HepG2 (cell line): ENCODE data around the gene GNG4. TPM values are rescaled to one million over a fixed set of nuclear protein-coding genes. Genes with fewer than 3 reads are reported as not detected.

Experiments used
- ARNT ChIP-seq: fragments of 450-650 bp; IDR thresholded peaks from 2 replicates; pipeline ENCODE4 v1.6.1; 2017
- BRF2 ChIP-seq: sonication (generic); formaldehyde crosslinking; IDR thresholded peaks from 2 replicates; pipeline ENCODE4 v1.8.1; 2022; ENCODE audit warnings: mild to moderate bottlenecking, missing genetic modification reagents
- GZF1 ChIP-seq: sonication (generic); formaldehyde crosslinking; IDR thresholded peaks from 2 replicates; pipeline ENCODE4 v1.5.1; 2020; ENCODE audit warnings: mild to moderate bottlenecking, missing genetic modification reagents
- HMGA1 ChIP-seq: sonication (generic); formaldehyde crosslinking; conservative IDR thresholded peaks from 2 replicates; pipeline ENCODE4 v1.4.0; 2020; ENCODE audit warnings: missing genetic modification reagents
- KDM5B ChIP-seq: sonication (generic); formaldehyde crosslinking; IDR thresholded peaks from 2 replicates; pipeline ENCODE4 v1.4.0; 2020; ENCODE audit warnings: missing genetic modification reagents, mild to moderate bottlenecking, borderline replicate concordance
- RERE ChIP-seq: IDR thresholded peaks from 2 replicates; pipeline ENCODE4 v1.6.1; 2016; ENCODE audit warnings: low read depth, missing genetic modification reagents, missing compliant biosample characterization
- RFX5 ChIP-seq: IDR thresholded peaks from 2 replicates; pipeline ENCODE4 v1.6.1; 2011; ENCODE audit warnings: low read depth, low read length, improper control_type of control experiment
- STAG1 ChIP-seq: sonication (generic); formaldehyde crosslinking; IDR thresholded peaks from 2 replicates; pipeline ENCODE4 v1.4.0; 2020; ENCODE audit warnings: missing genetic modification reagents
- UBTF ChIP-seq: sonication (generic); formaldehyde crosslinking; IDR thresholded peaks from 2 replicates; pipeline ENCODE4 v1.4.0; 2020; ENCODE audit warnings: mild to moderate bottlenecking, missing genetic modification reagents
- ZNF121 ChIP-seq: sonication (generic); formaldehyde crosslinking; IDR thresholded peaks from 2 replicates; pipeline ENCODE4 v1.5.0; 2020; ENCODE audit warnings: mild to moderate bottlenecking, missing genetic modification reagents
- ZNF329 ChIP-seq: sonication (generic); formaldehyde crosslinking; IDR thresholded peaks from 2 replicates; pipeline ENCODE4 v1.9.0; 2021; ENCODE audit warnings: low read depth, mild to moderate bottlenecking, missing genetic modification reagents
- ZNF547 ChIP-seq: sonication (generic); formaldehyde crosslinking; IDR thresholded peaks from 2 replicates; pipeline ENCODE4 v1.5.1; 2020; ENCODE audit warnings: mild to moderate bottlenecking, missing genetic modification reagents
- polyA plus RNA-seq, 8 experiments: library from polyadenylated mRNA; depleted of rRNA in 3 of 8; stranded (reverse) in 7 of 8; unstranded in 1 of 8; fragments of >200 nt; fragmentation: Illumina TruSeq in 4 of 8; extraction: Trizol in 4 of 8; gene quantifications; 2 replicates each; pipeline versions ENCODE4 v1.2.1 to v1.2.3, GENCODE V29; 2011 to 2016; ENCODE audit warnings: low read depth in 4 of 8, missing spikeins in 1 of 8, mixed read lengths in 1 of 8; ENCODE audit not compliant: insufficient read depth in 1 of 8
- total RNA-seq, 5 experiments: library from RNA; depleted of rRNA; stranded (reverse); fragments of >200 nt; fragmentation: Illumina TruSeq; extraction: Trizol; gene quantifications; 2 replicates each; pipeline ENCODE4 v1.2.3, GENCODE V29; 2016; ENCODE audit warnings: low read depth in 1 of 5
- TF ChIP-seq, protein P1 (sequence below): sonication (generic); formaldehyde crosslinking; IDR thresholded peaks from 2 replicates; pipeline ENCODE4 v1.5.0; 2020; ENCODE audit warnings: mild to moderate bottlenecking, missing genetic modification reagents, moderate library complexity
- TF ChIP-seq, protein P2 (sequence below): sonication (generic); formaldehyde crosslinking; IDR thresholded peaks from 2 replicates; pipeline ENCODE4 v1.4.0; 2020; ENCODE audit warnings: missing genetic modification reagents, borderline replicate concordance

The GNG4 gene
- total and polyA plus RNA-seq, 2 of the 13 experiments (the other 11 are each of a cell fraction or from before 2014, with no cell fraction given): 27.1 to 69.5 TPM

DNA sequence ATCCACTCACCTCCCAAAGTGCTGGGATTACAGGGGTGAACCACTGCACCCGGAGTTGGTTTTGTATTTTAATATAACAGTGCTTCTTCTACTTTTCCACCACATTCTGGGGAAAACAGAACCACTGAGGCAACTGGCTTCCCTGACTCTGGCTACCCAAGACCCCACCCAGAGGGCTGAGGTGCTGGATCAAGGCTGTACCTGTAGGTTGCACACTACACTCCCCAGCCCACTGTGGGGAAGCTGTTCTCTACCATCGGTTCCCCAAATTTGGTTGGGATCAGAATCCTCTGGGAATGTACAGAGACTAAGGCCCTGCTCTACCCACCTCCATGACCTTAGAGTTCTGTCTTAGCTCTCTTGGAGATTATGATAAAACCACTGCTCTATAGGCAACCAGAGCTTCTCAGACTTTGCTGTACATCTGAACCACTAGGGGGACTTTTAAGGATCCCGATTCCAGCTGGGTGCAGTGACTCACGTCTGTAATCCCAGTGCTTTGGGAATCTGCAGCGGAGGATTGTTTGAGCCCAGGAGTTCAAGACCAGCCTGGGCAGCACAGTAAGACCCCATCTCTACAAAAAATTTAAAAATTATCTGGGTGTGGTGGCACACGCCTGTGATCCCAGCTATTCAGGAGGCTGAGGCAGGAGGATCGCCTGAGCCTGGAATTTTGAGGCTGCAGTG lies 51.6 kb downstream of the GNG4 start (continued):
- no peak for TF ChIP-seq RERE (CRISPR knock-in tag)
- TF ChIP-seq, protein P1, sequence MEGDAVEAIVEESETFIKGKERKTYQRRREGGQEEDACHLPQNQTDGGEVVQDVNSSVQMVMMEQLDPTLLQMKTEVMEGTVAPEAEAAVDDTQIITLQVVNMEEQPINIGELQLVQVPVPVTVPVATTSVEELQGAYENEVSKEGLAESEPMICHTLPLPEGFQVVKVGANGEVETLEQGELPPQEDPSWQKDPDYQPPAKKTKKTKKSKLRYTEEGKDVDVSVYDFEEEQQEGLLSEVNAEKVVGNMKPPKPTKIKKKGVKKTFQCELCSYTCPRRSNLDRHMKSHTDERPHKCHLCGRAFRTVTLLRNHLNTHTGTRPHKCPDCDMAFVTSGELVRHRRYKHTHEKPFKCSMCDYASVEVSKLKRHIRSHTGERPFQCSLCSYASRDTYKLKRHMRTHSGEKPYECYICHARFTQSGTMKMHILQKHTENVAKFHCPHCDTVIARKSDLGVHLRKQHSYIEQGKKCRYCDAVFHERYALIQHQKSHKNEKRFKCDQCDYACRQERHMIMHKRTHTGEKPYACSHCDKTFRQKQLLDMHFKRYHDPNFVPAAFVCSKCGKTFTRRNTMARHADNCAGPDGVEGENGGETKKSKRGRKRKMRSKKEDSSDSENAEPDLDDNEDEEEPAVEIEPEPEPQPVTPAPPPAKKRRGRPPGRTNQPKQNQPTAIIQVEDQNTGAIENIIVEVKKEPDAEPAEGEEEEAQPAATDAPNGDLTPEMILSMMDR: peak; percentile 40
- TF ChIP-seq STAG1 (CRISPR knock-in tag): peak; percentile 39; the same call in 1 of the 2 replicates
- TF ChIP-seq RFX5: no peak
- no peak for TF ChIP-seq GZF1 (CRISPR knock-in tag)
- no peak for TF ChIP-seq BRF2
- TF ChIP-seq HMGA1 (CRISPR knock-in tag): no peak
- no peak for TF ChIP-seq UBTF
- peak; percentile 83 for TF ChIP-seq ZNF121 (CRISPR knock-in tag)
- TF ChIP-seq, protein P2, sequence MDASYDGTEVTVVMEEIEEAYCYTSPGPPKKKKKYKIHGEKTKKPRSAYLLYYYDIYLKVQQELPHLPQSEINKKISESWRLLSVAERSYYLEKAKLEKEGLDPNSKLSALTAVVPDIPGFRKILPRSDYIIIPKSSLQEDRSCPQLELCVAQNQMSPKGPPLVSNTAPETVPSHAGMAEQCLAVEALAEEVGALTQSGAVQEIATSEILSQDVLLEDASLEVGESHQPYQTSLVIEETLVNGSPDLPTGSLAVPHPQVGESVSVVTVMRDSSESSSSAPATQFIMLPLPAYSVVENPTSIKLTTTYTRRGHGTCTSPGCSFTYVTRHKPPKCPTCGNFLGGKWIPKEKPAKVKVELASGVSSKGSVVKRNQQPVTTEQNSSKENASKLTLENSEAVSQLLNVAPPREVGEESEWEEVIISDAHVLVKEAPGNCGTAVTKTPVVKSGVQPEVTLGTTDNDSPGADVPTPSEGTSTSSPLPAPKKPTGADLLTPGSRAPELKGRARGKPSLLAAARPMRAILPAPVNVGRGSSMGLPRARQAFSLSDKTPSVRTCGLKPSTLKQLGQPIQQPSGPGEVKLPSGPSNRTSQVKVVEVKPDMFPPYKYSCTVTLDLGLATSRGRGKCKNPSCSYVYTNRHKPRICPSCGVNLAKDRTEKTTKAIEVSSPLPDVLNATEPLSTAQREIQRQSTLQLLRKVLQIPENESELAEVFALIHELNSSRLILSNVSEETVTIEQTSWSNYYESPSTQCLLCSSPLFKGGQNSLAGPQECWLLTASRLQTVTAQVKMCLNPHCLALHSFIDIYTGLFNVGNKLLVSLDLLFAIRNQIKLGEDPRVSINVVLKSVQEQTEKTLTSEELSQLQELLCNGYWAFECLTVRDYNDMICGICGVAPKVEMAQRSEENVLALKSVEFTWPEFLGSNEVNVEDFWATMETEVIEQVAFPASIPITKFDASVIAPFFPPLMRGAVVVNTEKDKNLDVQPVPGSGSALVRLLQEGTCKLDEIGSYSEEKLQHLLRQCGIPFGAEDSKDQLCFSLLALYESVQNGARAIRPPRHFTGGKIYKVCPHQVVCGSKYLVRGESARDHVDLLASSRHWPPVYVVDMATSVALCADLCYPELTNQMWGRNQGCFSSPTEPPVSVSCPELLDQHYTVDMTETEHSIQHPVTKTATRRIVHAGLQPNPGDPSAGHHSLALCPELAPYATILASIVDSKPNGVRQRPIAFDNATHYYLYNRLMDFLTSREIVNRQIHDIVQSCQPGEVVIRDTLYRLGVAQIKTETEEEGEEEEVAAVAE (CRISPR knock-in tag): no peak
- TF ChIP-seq ZNF547 (CRISPR knock-in tag): no peak
- TF ChIP-seq ARNT: no peak
- no peak for TF ChIP-seq KDM5B (CRISPR knock-in tag)
- no peak for TF ChIP-seq ZNF329 (CRISPR knock-in tag)
